DOHH2 (cell line): ENCODE data around the gene TRMT11.

Source experiments
- H3F3A ChIP-seq: fragments of 200-600 bp; sonication (generic), shearing (Covaris generic); 2 replicates; pipeline ENCODE4 v1.6.0; 2016; ENCODE audit warnings: antibody characterized with exemption, mild to moderate bottlenecking; ENCODE audit not compliant: control insufficient read depth, insufficient read depth
- H3K27ac ChIP-seq: fragments of 200-600 bp; sonication (generic); 2 replicates; pipeline ENCODE4 v1.5.1; 2014; ENCODE audit warnings: low read depth, mild to moderate bottlenecking, low read length, moderate library complexity
- H3K27me3 ChIP-seq: fragments of 200-600 bp; sonication (generic); 2 replicates; pipeline ENCODE4 v1.6.1; 2014; ENCODE audit warnings: mild to moderate bottlenecking, low read length, mixed read lengths; ENCODE audit not compliant: control insufficient read depth
- H3K36me3 ChIP-seq: fragments of 200-600 bp; sonication (generic); 2 replicates; pipeline ENCODE4 v1.6.1; 2014; ENCODE audit warnings: mild to moderate bottlenecking, low read length, moderate library complexity, mixed read lengths; ENCODE audit not compliant: control insufficient read depth
- H3K4me1 ChIP-seq: fragments of 200-600 bp; sonication (generic); 2 replicates; pipeline ENCODE4 v1.6.1; 2014; ENCODE audit warnings: mild to moderate bottlenecking, low read length, mixed read lengths; ENCODE audit not compliant: control insufficient read depth
- H3K4me2 ChIP-seq: fragments of 200-600 bp; sonication (generic); 2 replicates; pipeline ENCODE4 v1.6.0; 2014; ENCODE audit warnings: mild to moderate bottlenecking, low read length, moderate library complexity
- H3K4me3 ChIP-seq: fragments of 200-600 bp; sonication (generic); 2 replicates; pipeline ENCODE4 v1.5.1; 2014; ENCODE audit warnings: mild to moderate bottlenecking, low read length, mixed read lengths
- H3K79me2 ChIP-seq: fragments of 200-600 bp; sonication (generic); 2 replicates; pipeline ENCODE4 v1.6.1; 2014; ENCODE audit warnings: mild to moderate bottlenecking, low read length, mixed read lengths; ENCODE audit not compliant: control insufficient read depth
- H3K9me2 ChIP-seq: fragments of 200-600 bp; sonication (generic); replicated peaks from 2 replicates; pipeline ENCODE4 v1.6.1; 2014; ENCODE audit warnings: mild to moderate bottlenecking, low read length, mixed read lengths; ENCODE audit not compliant: control insufficient read depth
- H3K9me3 ChIP-seq: fragments of 200-600 bp; sonication (generic); 2 replicates; pipeline ENCODE4 v1.6.1; 2014; ENCODE audit warnings: antibody characterized with exemption, low read length, mixed read lengths; ENCODE audit not compliant: control insufficient read depth, insufficient read depth
- H4K20me1 ChIP-seq: fragments of 200-600 bp; sonication (generic); 2 replicates; pipeline ENCODE4 v1.6.0; 2014; ENCODE audit warnings: low read depth, mild to moderate bottlenecking, antibody characterized with exemption, low read length, moderate library complexity; ENCODE audit not compliant: control insufficient read depth, insufficient read depth
- EZH2phosphoT487 ChIP-seq: fragments of 200-600 bp; sonication (generic); IDR thresholded peaks from 2 replicates; pipeline ENCODE4 v1.6.1; 2017; ENCODE audit warnings: borderline replicate concordance, mild to moderate bottlenecking, antibody characterized with exemption, low read length, moderate library complexity, mixed read lengths
- TF ChIP-seq, protein P1 (sequence below): fragments of 200-600 bp; sonication (generic); IDR thresholded peaks from one replicate; pipeline ENCODE4 v1.5.1; 2014; ENCODE audit warnings: antibody characterized with exemption, mild to moderate bottlenecking, low read depth, low read length; ENCODE audit not compliant: poor library complexity, severe bottlenecking

The TRMT11 gene

DNA sequence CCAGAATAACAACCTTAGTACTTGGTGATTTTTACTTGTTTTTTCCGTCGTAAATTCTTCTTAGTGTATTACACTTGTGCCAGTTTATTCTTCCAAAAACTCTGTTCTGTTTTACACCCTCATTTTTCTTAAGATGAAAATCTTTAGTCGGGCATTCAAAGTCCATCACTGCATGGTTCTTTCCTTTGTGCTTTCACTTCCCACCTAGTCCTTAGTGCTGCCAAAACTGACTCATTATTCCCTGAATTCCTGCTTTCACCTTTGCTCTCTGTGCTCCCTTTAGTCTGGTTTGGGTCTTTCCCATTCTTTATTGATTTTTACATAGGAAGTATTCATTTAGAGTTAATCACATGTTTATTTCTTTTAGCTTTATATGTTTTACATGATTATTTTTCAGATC lies 3.3 kb downstream of the TRMT11 start:
- Histone ChIP-seq H3K36me3 (peaks cover 32% of the 10 kb centered on the region), H3F3A (peaks cover 16% of the 10 kb centered on the region), H3K9me3 (no peaks in the 10 kb centered on the region), H4K20me1 (no peaks in the 10 kb centered on the region), H3K4me2 (peak overlapping the region; percentile 80), H3K27me3 (no peaks in the 10 kb centered on the region), H3K27ac (no peak overlapping the region), H3K9me2 (no peaks in the 10 kb centered on the region), H3K79me2 (peaks cover 92% of the 10 kb centered on the region), H3K4me3 (no peak overlapping the region), H3K4me1 (peaks cover 51% of the 10 kb centered on the region)
- TF ChIP-seq, protein P1, sequence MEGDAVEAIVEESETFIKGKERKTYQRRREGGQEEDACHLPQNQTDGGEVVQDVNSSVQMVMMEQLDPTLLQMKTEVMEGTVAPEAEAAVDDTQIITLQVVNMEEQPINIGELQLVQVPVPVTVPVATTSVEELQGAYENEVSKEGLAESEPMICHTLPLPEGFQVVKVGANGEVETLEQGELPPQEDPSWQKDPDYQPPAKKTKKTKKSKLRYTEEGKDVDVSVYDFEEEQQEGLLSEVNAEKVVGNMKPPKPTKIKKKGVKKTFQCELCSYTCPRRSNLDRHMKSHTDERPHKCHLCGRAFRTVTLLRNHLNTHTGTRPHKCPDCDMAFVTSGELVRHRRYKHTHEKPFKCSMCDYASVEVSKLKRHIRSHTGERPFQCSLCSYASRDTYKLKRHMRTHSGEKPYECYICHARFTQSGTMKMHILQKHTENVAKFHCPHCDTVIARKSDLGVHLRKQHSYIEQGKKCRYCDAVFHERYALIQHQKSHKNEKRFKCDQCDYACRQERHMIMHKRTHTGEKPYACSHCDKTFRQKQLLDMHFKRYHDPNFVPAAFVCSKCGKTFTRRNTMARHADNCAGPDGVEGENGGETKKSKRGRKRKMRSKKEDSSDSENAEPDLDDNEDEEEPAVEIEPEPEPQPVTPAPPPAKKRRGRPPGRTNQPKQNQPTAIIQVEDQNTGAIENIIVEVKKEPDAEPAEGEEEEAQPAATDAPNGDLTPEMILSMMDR = no peak
- no peak for TF ChIP-seq EZH2phosphoT487

DNA sequence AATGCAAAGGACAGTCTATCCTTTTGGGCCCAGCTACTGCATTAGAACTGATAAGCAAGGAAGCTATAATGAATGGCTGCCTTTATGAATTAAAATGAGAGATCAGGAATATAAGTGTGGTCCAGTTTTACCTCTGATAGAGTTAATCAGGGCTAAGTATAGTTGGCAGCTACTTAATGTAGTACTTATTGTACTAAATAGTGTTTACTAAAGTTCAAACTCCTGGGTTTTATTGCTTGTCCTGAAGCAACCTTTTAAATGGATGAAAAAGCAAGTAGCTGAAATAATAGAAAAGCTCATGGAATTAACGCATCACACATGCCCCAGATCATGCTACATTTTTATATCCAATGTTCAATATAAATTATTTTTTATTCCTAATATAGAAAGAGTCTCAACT lies 5.3 kb downstream of the TRMT11 start:
- no peaks in the 10 kb centered on the region for H3K9me2 ChIP-seq

DNA sequence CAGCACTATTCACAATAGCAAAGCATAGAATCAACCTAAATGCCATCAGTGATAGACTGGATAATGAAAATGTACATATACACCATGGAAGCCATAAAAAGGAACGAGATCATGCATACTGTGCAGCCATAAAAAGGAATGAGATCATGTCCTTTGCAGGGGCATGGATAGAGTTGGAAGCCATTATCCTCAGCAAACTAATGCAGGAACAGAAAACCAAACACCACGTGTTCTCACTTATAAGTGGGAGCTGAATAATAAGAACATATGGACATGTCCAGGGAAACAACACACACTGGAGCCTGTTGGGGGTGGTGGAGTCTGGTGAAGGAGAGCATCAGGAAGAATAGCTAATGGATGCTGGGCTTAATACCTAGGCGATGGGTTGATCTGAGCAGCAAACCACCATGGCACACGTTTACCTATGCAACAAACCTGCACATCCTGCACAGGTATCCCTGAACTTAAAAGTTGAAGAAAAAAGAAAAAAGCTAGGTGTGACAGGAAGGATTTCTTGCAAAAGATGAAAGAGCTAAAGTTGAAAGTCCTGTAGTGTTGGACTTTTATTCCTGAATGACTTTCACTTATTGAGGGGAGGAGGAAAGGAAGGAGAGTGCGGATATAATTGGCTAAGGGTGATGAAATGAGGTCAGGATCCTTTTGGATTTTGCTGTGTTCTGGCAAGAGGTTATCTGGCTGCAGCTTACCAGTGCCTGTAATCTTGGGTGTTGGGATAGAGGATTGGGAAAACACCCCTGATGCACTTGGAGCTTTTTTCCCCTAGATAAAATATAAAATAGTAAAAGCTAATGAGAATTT lies 8.5 kb downstream of the TRMT11 start:
- Histone ChIP-seq H3K9me3 (no peaks in the 10 kb centered on the region), H3K79me2 (peaks cover 60% of the 10 kb centered on the region), H3K27me3 (no peaks in the 10 kb centered on the region), H3K27ac (no peak overlapping the region), H3K4me1 (peaks cover 19% of the 10 kb centered on the region), H3K4me3 (no peak overlapping the region), H3K4me2 (no peak overlapping the region), H3F3A (peaks cover 23% of the 10 kb centered on the region), H3K9me2 (no peaks in the 10 kb centered on the region), H3K36me3 (peaks cover 49% of the 10 kb centered on the region), H4K20me1 (no peaks in the 10 kb centered on the region)
- TF ChIP-seq, protein P1 = no peak
- no peak for TF ChIP-seq EZH2phosphoT487

More for the DNA sequence above, 5.3 kb downstream of the TRMT11 start:
- Histone ChIP-seq H3K4me1 (peaks cover 49% of the 10 kb centered on the region), H4K20me1 (no peaks in the 10 kb centered on the region), H3K27ac (no peak overlapping the region), H3F3A (peaks cover 23% of the 10 kb centered on the region), H3K4me3 (no peak overlapping the region), H3K27me3 (no peaks in the 10 kb centered on the region), H3K36me3 (peaks cover 38% of the 10 kb centered on the region), H3K9me3 (no peaks in the 10 kb centered on the region), H3K4me2 (no peak overlapping the region), H3K79me2 (peaks cover 86% of the 10 kb centered on the region)
- TF ChIP-seq, protein P1 = no peak
- TF ChIP-seq EZH2phosphoT487 = no peak
